ENCODE results near the gene AFAP1.

The AFAP1 gene

DNA sequence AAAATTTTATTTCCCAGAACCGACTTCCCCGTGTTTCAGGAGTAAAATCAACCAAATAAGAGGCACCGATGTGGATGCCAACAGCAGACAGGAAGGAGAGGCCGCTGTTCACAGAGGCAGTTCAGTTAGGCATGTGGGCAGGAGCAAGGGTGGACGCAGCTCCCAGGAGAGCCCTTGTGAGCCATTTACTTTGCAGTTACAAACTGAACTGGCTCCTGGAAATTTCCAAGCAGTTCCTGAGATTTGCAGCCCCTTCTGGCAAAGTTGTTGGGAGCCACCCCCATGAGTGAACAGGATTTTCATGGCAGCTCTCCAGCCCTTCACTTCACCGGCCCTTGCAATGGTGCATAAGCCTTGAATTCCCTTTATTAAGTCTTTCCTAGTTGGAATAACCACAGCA is 189.1 kb downstream of the AFAP1 start:
- DNase-seq: no peak

DNA sequence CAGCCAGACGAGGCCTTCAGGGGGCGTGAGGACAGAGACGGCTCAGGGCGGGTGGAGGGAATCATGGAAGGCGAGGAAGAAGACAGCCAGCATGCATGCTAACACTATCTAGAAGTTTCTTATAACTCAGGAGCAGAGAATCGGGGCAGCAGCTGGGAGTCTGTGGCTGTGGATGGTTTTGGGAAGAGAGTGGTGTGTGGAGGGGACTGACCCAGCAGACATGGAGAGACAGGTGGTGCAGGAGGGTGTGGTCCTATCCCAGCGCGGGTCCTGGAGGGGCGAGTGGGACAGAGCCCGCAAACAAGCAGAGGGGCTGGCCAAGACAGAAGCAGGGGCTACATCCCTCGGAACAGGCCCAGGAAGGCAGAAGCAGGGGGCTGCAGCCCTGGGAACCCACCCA is 192.1 kb downstream of the AFAP1 start:
- no peak for DNase-seq

DNA sequence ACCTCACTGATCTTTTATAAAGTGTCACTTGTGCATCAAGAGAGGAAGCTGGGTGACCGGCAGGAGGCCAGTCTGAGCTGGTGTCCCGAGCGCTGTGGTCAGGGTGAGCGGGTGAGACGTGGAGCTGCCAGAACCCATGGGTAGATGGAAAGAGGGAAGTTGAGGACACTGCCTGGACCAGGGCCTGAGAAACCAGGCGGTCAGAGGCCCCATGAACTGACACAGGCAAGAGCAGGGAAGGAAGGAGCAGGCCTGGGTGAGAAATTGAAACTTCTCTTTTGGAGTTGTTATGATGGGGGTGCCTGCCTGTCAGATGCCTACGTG is 192.6 kb downstream of the AFAP1 start:
- peak in 1 of 2 donors; percentile 23 for DNase-seq

DNA sequence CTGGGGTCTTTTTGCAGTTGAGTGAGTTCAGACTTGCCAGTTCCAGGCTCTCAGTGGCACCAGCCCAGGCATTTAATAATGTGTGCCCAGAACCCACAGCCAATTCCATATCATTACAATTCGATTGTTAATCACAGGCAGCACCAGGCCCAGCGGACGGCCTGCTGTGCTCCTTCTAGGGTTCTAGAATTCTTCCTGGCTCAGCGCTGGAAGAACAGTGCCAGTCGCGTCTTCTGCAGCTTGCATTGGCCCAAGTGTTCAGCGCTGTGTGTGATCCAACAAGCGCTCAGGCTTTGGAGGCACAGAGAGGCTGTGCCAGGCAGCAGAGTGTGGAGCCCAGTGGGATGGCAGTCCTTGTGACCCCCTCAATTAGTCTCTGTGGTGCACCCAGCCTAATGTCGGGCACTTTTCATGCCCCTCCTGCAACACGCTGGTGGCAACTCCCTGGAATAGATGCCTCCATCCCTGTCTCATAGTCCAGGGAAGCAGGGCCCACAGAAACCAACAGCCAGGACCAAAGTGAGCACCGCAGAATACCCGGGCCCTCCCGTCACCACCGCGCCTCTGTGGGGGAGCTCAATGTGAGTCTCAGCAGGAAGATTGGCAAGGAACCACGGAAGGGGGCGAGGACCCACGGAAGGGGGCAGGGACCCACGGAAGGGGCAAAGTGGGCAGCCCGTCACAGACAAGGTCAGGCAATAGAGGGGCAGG is 193.2 kb downstream of the AFAP1 start:
- DNase-seq: no peak

DNA sequence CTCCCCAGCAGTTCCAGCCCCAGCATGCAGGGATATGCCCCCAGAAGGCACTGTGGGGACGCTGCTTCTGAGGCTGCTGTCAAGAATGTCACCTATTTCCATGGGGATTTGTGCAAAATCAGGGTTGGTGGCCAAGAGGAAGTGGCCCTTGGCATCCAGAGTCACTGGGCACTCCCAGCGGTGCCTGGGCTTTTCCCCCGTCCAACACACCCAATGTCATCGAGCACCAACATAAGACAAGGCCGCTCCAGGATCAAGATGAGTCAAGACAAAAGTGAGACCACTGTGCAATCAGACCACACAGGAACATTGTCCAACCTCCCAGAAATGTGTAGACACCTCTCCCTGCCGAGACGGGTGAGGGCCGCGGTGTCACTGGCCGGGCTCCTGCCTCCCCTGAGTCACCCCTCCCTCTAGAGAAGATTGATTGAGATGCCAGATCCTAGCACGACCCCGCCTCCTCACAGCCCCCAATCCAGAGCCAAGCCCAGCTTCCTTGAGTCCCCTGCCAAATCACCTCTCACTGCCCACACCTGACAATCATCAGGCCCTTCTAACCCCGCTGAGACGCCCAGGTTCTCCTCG is 194.3 kb downstream of the AFAP1 start:
- no peak for DNase-seq

DNA sequence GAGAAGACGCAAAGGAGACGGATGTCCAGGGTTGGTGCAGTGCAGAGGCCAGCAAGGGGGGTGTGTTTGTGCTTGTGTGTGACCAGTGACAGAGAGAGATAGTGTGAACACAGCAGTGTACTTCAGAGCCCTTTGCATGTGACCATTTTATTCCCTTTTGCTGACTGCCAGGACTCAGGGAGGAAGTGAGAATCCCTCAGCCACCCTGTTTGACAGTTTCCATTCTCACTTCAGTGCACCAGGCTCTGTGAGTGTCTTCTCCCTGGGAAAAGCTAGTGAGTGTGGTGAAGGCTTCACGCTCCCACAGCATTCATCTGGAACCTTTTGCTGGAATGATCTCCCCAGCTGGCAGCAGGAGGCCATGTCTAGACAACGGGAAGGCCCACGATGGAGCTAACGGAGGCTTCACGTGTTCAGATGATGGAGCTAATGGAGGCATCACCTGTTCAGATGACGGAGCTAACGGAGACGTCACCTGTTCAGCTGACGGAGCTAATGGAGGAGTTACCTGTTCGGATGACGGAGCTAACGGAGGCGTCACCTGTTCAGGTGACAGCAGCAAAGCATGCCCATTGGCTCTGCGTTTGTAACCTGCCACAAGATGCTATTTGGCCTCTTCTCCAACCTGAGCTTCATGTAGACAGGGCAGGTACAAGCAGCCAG is 195.4 kb downstream of the AFAP1 start:
- DNase-seq: peak; percentile 21 to 22

DNA sequence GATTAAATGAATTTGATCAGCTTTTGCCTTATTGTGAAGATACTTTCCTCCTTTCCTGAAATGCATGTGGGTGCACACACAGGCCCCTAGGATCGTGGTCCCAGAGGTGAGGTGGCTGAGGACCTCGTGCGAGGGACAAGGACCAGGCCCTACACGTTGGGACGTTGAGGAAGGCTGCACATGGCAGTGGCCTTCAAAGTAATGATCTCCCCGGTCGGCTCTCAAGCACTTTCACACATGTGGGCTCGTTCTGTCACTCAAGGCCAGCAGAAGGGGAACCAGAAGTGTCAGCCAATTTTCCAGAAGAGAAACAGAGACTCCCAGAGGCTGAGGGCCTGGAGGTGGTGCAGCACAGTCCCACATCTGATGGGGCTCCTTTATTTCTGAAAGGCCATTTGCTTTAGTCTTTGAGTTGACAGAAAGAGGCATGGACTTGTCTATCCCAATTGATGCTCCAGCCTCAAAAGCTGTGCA is 196.8 kb downstream of the AFAP1 start:
- no peak for DNase-seq

DNA sequence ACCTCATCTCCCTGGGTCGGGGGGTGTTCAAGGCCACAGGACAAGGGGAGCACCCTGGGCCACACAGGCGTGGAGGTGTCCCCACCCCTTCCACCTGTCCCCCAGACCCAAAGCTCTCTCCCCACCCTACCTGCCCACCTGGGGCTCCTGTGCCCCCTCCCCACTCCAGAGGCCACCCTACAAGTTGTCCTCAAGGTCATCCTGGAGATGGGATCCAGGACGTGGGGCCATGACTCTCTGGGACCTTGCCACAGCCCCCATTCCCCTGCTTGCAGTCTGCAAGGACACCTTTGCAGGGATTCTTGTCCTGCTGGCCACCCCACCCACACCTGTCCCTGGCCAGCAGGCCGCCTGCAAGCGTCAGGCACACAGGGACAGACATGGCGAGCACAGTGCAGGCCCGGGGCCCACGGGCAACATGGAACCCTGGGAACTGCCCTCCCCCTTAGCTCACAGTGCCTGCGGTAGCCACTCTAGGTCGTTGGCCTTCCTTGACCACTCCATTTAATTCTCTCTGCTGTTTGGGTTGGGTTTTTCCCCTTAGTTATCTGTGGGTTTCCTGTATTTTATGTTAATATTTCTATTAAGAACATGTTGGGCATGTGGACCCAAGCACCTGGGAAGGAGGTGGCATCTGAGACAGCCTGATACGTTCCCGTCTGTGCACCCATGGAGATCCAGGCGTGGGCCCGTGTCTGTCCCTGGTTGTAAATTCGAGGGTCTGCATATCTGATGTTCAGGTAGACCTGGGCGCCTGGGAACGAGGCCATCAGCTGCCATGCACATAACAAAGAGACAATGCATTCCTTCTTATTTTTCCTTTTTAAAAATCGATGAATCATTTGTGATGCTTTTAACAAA is 197.5 kb downstream of the AFAP1 start:
- no peak for DNase-seq

DNA sequence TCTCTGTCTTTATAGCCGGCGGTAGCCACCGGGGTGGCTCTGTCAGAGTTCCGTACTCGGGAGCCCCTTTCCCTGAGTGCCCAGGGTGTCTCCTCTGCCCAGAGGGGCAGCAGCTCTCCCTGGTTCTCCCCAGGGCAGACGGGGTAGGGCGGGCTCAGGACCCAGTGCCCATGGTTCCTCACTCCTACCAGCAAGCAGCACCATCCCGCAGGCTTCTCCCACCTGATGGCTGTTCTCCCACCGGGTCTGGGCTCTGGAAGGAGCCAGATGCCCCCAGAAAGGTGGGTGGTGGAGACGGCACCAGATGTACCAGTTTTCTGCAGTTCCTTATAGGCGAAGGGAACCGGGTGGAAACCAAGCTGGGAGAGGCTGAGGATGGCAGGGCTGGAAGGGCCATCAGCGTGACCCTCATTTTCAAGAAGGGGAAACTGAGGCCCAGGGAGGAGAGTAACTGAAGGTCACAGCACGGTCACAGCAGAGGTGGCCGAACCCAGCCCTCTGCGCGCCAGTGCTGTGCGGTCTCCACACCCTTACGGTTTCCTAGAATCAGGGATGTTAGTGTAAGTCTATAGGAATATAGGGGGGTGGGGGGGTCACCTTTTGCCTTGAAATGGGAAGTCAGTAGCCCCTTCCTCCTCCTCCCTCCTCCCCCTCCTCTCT is 198.7 kb downstream of the AFAP1 start:
- DNase-seq: no peak

DNA sequence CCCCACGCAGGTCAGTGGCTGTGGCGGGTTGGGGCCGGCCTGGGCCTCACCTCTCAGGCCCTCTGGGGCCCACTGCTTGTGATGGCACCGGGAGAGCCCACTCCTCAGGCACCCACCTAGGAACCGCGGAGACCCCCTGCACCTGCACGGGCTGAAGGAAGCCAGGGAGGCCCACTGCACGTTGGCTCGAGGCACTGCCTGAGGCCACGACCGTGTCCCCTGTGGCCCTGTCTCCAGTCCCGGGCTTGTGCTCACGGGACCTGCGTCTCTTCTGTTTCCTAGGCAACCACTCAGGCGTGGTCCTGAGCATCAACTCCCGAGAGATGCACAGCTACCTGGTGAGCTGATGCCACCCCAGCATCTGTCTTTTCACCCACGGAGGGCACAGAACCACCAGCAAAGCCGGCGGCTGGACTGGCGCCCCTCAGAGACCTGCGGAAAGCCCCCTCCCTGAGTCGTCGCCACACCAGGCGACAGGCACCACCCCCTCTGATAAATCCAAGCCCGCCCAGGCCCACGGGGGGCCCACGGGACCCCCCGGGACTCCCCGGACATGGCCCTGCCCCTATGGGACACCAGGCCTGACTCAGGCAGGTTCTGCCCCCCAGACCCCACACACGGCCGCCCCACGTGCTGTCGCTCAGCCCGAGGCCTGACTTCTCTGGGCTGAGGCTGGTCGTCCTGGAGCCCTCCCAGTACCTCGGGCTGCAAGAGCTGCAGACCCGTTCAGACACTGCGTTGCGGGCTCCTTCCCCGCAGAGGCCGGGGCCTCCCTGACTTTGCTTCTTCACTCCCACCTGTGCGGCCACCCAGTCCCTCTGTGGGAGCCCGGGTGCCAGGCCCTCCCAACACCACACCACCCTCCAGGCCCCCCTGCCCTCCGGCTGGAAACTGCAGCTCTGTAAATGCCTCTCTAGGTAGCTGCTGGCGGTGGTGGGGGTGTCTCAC is 199.5 kb downstream of the AFAP1 start:
- DNase-seq: no peak

DNA sequence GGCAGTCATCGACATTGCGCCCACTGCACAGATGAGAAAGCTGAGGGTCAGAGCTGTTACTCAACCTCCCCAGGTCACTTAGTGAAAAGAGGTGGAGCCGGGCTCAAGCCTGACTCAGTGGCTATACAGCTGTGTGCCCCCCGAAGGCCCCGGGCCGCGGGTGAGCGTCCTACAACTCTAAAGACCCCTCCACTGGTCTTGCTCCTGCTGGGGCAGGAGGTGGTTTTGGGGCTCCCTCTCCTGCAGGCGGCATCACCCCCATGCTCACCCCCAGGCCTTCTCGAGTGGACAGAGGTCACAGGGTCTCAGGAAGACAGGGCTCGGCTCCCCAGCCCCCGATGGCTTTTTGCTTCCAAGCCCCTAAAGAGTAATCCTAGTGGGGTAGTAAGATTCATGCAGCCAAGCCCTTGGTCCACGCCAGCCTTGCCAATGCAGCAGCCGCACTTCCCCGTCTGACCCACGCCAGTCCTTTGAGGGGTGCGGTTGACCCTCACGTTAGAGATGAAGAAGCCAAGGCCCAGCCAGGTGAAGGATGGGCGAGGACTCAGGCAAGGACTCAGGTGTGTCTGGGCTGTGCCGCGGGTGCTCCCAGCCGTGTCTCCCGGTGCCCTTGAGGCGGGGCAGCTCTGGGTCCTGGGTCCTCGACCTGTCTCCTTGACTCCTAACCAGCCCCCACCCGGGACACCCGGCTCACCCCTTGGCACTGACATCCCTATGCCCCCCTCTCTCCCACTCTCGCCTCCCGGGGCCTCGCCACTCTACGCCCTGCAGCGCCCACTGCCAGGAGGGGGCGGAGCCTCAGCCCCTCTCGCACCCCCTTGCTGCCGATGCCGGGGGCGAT is 200.4 kb downstream of the AFAP1 start:
- no peak for DNase-seq

DNA sequence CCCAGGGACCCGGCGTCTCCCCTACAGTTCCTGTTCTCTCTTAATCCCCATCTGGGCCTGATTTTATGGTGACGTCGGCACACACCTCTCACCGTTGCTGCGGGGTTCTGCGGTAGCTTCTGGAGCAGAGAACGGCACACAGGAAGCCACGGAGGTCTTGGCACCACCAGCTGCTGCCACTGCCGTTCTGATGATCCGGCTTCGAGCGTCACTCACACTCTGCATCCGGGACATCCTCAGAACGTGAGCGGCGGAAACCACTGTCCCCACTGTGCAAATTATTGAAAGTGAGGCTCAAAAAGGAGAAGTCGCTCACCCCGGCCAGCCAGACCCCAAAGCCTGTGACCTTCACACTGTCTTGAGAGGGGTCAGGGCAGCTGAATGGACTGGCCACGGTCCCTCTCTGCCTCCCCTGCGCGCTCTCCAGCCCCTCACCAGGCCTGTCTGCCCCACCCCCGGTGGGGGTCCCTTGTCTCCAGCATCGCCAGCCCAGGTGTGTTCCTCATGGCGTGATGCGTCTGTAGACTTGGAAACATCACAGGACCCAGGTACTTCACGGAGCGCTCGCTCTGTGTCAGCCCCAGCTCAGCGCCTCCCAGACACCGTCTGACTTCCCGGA is 201.1 kb downstream of the AFAP1 start:
- no peak for DNase-seq

DNA sequence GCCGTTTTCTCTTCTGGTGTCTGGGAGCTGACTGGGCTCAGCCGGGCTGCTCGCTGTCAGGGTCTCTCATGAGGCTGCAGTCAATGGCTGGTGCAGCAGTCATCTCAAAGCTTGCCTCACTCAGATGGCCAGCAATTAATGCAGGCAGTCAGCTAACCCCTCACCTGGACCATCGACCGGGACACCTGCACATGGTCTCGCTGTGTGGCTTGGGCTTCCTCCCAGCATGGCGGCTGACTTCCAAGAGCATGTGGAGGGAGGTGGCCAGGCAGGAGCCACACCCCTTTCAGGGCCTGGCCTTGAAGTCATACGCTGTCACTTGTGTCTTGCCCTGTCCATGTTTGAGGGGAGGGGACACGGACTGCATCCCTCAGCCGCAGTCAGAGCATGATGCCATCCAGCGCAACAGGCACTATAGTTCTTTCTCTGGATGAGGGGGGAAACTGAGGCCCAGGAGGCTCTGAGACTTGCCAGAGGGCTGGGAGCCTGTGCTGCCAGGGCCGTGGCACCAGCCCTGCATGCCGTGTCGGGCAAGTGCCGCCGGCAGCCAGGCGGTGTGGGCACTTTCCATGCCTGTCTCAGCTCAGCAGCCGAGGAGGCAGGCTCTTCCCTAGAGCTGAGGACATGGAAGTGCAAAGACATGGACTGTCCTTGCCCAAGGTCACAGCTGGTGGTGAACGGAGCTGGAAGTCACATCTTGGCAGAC is 201.8 kb downstream of the AFAP1 start:
- no peak for DNase-seq

DNA sequence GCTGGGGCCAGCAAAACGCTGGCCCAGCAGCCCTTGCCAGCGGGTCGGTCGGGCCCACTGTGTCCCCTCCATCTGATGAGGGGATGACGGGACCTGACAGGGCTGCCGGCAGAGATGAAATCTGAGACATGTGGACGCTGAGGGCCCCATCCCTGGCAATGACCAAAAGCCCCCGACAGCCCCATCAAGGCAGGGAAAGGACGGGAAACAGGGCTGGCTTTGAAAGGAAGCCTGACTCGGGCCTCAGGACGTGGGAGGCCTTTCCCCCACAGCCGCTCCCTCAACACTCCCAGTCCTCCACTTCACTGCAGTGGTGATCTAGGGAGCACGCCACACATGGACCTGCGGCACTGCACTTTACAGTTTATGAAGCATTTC is 202.4 kb downstream of the AFAP1 start:
- no peak for DNase-seq

DNA sequence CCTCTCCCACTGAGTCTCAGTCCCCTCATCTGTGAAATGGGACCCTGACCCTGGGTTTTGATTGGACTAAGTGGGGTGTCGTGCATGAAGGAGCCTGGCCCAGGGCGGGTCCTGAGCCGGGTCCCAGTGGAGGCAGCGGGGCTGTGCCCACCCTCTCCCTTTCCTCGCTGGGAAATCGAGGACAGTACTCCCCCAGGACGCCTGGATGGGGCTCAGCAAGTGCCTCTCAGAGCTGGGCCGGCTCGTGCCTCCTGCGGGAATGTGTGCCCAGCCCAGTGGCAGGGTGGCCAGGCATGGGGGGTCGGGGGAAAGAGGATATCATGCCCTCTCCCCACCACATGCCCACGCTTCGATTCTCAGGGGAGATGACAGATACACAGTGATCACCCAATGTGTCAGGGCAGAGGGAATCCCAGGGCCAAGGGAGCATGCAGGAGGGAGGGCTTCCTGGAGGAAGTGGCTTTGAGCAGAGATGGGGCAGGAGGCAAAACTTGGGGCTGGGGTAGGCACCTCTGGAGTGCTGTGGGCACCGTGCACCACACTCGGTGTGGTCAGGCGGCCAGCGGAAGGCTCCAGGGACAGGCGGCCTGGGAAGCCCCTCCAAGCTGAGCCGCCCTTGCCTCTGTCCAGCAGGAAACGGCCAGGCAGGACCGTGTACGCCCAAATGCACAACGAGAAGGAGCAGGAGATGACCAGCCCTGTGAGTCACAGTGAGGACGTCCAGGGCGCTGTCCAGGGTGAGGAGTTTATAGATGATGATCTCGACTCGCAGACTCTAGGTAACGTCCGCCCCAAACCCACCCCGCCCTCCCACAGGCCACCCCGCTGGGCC is 203.0 kb downstream of the AFAP1 start:
- no peak for DNase-seq

DNA sequence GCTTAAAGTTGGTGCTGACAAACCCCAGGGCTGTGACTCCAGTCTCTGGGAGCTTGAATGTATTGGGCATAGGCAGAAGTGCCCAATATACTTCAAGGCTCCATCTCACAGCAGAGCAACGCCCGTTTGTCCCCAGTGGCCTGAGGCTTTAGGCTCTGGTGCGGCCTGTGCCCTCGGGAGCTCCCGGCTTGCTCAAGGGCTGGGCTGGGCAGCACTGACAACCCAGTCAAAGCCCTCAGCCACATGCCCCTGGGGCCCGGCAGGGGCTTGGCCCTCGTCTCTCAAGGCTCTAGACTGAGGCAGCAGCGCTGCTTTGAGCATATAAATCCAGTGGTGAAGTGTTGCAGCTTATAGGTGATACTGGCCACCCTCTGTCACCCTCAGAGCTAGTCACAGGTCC is 203.7 kb downstream of the AFAP1 start:
- no peak for DNase-seq

DNA sequence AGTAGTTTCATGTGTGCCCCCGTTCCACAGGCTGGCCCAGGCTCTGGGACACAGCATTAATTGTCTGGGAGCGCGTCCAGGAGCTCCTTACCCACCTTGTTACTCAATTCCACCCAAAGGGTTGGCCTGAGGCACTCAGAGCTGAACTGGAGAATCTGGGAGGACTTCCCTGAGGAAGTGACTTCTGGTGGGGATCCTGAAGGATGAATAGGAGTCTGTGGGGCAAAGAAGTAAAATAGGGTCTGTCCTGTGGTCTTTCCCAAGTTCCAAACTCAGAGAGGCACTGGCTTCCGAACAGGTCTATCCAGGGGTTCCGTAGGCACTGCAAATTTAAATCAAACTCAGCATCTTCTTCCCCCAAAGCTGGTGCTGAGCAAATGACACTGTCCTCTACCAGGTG is 204.3 kb downstream of the AFAP1 start:
- DNase-seq: no peak

DNA sequence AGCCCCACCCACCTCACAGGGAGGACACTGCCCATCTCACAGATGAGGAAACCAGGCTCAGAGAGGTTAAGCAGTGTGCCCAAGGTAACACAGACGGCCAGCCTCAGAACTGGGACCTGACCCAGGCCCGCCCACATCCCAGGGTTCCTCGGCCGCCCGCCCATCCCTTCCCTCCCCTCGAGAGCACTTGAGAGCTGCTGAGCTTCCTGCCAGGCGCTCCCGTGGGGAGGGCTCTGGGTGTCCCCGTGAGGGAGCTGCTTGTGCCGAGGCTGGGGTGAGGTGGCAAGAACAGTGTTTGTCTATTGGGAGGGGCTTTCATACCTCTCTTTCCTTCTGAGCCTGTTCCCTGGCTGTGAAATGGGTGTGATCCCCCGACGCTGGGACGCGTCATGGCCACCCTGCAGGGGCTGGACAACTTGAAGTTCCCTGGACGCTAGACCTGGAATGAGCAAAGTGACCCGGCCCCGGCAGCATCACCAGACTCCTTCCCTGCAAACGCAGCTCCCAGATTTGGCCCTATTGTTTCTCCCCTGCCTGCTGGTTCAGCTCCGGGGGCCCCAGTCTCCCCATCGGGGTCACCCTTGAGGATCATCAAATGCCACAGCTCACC is 204.9 kb downstream of the AFAP1 start:
- no peak for DNase-seq
